ENCODE measurements around the gene CCNH.

Gene CCNH

DNA sequence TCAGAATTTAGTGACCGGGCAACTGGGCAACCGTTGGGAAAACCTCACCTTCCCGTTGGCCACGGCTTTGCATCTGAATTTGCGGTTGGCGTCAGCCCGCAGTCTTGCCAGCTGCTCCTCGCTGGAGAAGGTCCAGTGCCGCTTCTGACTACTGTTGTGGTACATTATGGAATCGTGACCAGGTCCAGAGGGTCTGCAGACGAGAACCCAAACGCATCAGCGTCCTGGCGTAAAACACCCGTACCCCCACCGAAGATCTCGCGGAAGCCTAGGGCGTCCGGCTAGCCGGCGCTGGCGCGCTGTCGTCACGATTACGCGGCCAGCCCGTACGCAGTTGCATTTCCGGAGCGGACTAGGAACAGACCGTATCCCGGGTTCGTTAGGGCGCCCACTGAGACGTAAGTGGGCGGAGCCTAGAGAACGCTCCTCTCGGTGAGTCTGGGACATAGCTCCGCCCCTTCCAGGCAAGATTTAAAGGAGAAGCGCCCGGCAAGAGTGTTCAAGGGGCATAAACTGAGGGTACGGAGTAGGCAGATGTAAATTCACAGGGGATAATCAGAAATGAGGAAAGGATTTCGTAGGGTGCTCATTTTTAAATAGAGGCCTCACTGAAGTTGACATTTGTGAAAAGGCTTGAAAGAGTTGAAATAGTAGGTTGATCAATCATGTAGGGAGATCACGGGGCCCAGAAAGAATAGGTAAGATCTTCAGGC, at the start of gene CCNH:
Gene CCNH (minus strand): TSS at position 301 of the 713 bp plus-strand sequence. CDS start 136 bp downstream, at position 165.
- peak; percentile 99 for DNase-seq (ENCODE audit: low spot score)

- no peak for DNase-seq (ENCODE audit: low spot score)
Observed at GRCh38 chr5:87457706-87458105, 45.0 kb upstream of the CCNH start.

- DNase-seq (ENCODE audit: low spot score), result no peak
Observed at GRCh38 chr5:87453801-87454200, 41.1 kb upstream of the CCNH start.

GRCh38 chr5:87452837-87453236, 40.1 kb upstream of the CCNH start:
- DNase-seq (ENCODE audit: low spot score), result no peak

DNA sequence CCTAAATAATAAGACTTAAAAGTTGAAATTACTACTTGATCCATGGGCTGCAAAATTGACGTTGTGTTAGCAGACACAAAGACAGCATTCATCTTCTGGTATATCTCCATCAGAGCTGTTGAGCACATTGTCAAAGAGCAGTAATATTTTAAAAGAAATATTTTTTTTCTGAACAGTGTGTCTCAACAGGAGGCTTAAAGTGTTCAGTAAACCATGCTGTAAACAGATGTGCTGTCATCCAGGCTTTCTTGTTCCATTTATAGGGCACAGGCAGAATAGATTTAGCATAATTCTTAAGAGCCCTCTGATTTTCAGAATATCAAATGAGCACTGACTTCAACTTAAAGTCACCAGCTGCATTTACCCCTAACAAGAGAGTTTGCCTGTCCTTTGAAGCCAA, 29.7 kb upstream of the CCNH start:
- DNase-seq (ENCODE audit: low spot score), result no peak

- no peak for DNase-seq (ENCODE audit: low spot score)
Observed at GRCh38 chr5:87438231-87438630, 25.5 kb upstream of the CCNH start.

- no peak for DNase-seq (ENCODE audit: low spot score)
Observed at GRCh38 chr5:87437724-87438123, 25.0 kb upstream of the CCNH start.

- DNase-seq (ENCODE audit: low spot score), result no peak
Observed at GRCh38 chr5:87435144-87435694, 22.5 kb upstream of the CCNH start.

GRCh38 chr5:87434461-87434860, 21.7 kb upstream of the CCNH start:
- DNase-seq (ENCODE audit: low spot score), result no peak

GRCh38 chr5:87433945-87434344, 21.2 kb upstream of the CCNH start:
- no peak for DNase-seq (ENCODE audit: low spot score)

DNA sequence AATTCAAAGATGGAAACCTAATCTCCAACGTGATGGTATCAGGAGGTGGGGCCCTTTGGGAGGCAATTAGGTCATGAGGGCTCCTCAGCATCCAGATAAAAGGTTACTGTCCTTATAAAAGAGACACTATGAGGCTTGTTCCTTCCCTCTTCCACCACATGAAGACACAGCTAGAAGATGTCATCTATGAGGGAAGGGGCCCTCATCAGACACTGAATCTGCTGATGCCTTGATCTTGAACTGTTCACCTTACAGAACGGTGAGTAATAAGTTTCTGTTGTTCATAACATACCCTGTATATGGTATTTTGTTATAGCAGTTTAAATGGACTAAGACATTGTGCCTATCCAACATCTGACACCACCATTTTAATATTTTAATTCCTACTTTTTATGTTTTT, 19.7 kb upstream of the CCNH start:
- DNase-seq (ENCODE audit: low spot score), result no peak

GRCh38 chr5:87430863-87431457, 18.2 kb upstream of the CCNH start:
- no peak for DNase-seq (ENCODE audit: low spot score)

DNA sequence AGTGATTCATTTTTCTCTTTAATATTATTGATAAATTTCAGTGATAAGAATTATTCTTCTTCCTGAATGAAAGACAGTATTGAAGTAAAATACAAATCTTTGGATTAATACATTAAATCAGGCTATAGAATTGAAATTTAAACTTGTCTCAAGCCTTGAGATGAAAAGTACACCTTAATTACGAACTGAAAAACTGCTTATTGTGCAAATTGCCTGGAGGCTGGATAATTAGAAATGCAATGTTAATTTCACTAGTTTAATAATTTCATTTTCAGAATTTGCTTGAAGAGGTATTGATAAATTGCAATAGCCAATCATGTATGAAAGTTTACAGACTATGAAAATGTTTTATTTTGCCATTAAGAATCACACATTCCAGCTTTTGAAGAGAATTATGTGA, 11.0 kb upstream of the CCNH start:
- DNase-seq (ENCODE audit: low spot score), result no peak

DNA sequence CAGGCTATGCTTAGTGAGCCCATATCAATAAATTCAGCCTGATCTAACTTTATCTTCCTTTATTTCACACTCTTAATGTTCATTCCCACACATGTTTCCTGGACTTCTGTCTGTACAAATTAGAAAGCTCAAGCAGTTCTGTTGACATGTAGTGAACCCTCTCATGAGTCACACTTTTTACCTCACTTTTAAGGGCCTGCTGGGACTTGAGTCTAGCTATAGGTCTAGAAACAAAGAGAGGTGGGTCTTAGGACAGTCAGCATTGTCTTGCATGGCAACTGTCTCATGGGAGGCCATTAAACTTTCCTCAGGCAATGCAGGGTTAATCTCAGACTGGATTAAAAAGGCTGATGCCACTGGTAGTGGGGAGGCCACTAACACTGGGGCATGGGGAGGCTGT, 8.6 kb upstream of the CCNH start:
- no peak for DNase-seq (ENCODE audit: low spot score)

DNA sequence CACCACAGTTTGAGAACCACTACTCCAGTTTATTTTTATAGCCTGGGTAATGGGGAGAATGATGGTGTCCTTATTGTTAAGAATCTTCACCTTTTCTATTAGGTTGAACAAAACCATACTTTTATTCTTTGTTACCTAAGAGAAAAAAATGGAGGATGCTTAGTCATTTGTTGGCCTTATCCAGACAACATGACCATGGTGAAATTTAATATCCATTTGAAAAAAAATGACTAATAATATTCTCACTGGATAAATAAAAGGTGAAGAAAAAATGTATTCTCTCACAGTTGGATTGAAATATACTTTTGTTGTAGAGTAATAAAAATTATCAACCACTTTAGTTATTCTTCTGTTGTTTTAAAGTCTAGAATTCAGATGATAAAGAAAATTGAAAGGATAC, 5.8 kb upstream of the CCNH start:
- DNase-seq (ENCODE audit: low spot score), result no peak

- no peak for DNase-seq (ENCODE audit: low spot score)
Observed at GRCh38 chr5:87413343-87413645, 564 bp upstream of the CCNH start.

GRCh38 chr5:87411973-87412629, 629 bp downstream of the CCNH start:
- DNase-seq (ENCODE audit: low spot score), result peak; percentile 37

- DNase-seq (ENCODE audit: low spot score), result no peak
Observed at GRCh38 chr5:87411586-87411972, 1.2 kb downstream of the CCNH start.

- DNase-seq (ENCODE audit: low spot score), result no peak
Observed at GRCh38 chr5:87410931-87411330, 1.8 kb downstream of the CCNH start.

DNA sequence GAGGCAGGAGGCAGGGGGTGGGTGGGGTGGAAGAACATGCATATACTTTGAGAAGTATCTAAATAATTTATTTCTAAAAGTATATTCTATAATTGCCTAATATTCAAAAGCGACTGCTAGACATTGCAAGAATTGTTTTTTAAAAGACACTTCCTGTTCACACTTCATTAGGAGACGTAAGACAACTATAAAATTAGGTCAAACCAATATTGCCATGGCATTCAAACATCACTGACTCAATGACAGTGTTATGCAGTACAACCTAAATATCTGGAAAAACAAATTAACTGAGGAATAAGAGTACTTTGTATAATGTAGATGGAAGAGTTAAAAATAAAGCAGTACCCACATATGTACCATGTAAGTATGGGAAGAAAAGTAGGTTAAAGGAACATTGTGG, 4.5 kb downstream of the CCNH start:
- no peak for DNase-seq (ENCODE audit: low spot score)

DNA sequence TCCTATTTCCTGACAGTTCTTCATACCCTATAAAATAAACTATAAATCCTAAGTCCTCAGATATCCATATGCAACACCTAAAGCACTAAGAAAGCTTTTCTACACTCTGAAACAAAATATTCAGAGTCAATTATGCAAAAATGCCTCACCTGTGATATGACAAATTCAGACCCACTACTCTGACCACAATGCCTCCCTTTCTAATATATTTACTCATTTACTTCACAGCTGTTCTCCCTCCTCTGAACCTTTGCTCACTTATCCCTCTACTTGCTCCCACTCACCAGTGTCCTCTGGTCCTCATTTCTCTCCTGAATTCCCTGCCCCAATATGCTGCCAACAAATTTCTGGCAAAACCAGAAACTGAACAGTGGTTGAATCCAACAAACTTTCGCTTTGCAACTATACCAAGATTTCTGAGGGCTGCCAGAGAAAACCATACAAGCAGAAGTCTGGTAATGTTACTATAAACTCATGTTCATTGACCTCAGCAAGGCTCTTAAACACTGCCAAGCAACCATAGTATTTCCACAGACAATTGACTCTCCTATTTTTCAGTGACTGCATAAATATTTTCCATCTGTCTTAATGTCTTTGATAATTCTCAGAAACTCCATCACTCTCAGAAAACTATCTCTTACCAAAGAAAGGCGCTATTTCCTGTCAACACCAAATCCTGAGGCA, 7.1 kb downstream of the CCNH start:
- no peak for DNase-seq (ENCODE audit: low spot score)

DNA sequence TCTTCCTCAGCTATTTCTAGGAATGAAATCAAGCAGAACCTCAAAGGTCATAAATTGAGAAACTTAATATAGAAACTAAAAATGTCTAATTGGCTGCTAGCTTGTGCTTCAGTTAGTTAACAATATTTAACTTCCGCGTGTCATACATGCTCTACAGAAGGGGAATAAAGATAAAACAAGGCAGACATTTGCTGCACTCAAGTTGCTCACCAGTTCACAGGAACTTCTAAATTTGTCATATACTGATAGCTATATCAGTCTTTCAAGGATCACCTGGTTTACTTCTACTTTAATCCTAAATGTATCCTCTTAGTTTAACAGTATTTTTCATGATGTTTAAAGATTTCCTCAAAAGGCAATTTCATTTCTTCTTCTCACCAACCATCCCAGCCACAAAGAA, 8.4 kb downstream of the CCNH start:
- DNase-seq (ENCODE audit: low spot score), result no peak

DNA sequence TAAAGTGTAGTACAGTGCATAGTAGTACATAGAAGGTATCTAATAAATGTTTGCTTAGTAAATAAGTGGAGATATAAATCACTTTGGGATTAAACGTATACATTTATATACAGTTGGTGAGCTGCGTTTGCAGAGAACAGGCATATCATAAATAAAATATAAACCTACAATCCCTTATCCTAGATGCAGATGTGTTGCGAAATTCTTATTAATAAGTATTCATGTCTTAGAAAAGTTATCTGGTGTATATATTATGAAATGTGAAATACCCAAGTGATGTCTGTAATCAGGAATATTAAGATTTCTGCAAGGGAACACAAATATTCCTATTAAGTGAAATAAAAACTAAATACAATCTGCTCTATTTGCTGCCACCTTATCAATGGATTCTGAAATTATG, 8.8 kb downstream of the CCNH start:
- no peak for DNase-seq (ENCODE audit: low spot score)

All from putamen (tissue), 1 donor.